Measurements from ENCODE around the gene TOP3A.
"Not testable (repeated sequence)": the region's sequence is repeated elsewhere in the genome, so short reads cannot be mapped to it uniquely, and the experiment has no call there.

The TOP3A gene
- total RNA-seq, result 60.1 to 65.4 reads per million in 2 donors

- DNase-seq, result peak; percentile 91
Measured at GRCh38 chr17:18314731-18315561, at the start of gene TOP3A, which contains the start of gene SMCR8. Gene TOP3A, minus strand, starts transcription at chr17:18314994. Its CDS starts 216 bp downstream, at chr17:18314778. Gene SMCR8, plus strand, starts transcription at chr17:18315293. Its CDS starts 497 bp downstream, at chr17:18315790.

- DNase-seq, result no peak
Measured at GRCh38 chr17:18364166-18364565, 49.4 kb upstream of the TOP3A start.

GRCh38 chr17:18363101-18364049, 48.6 kb upstream of the TOP3A start, which contains the start of gene SHMT1:
Gene SHMT1, minus strand, starts transcription at chr17:18363550. Its CDS starts 7,569 bp downstream, at chr17:18355981.
- peak; percentile 90 for DNase-seq

GRCh38 chr17:18362698-18363100, 47.9 kb upstream of the TOP3A start:
- no peak for DNase-seq

GRCh38 chr17:18361837-18362697, 47.3 kb upstream of the TOP3A start:
- DNase-seq, result no peak

- DNase-seq, result no peak
Measured at GRCh38 chr17:18360518-18360917, 45.7 kb upstream of the TOP3A start.

GRCh38 chr17:18356624-18357023, 41.8 kb upstream of the TOP3A start:
- DNase-seq, result no peak

GRCh38 chr17:18353541-18353940, 38.7 kb upstream of the TOP3A start:
- no peak for DNase-seq

- DNase-seq, result no peak
Measured at GRCh38 chr17:18344021-18344420, 29.2 kb upstream of the TOP3A start.

- no peak for DNase-seq
Measured at GRCh38 chr17:18339933-18340332, 25.1 kb upstream of the TOP3A start.

GRCh38 chr17:18338158-18338557, 23.4 kb upstream of the TOP3A start:
- DNase-seq, result not testable (repeated sequence)

GRCh38 chr17:18332909-18333489, 18.2 kb upstream of the TOP3A start:
- DNase-seq, result no peak

GRCh38 chr17:18331879-18332278, 17.1 kb upstream of the TOP3A start:
- DNase-seq, result no peak

GRCh38 chr17:18328643-18329204, 13.9 kb upstream of the TOP3A start:
- DNase-seq, result no peak

GRCh38 chr17:18327556-18327955, 12.8 kb upstream of the TOP3A start:
- no peak for DNase-seq

GRCh38 chr17:18327093-18327492, 12.3 kb upstream of the TOP3A start:
- no peak for DNase-seq

- no peak for DNase-seq
Measured at GRCh38 chr17:18326572-18326971, 11.8 kb upstream of the TOP3A start.

GRCh38 chr17:18326039-18326438, 11.2 kb upstream of the TOP3A start:
- DNase-seq, result no peak

GRCh38 chr17:18324140-18325050, 9.6 kb upstream of the TOP3A start:
- DNase-seq, result no peak

GRCh38 chr17:18323507-18324139, 8.8 kb upstream of the TOP3A start:
- DNase-seq, result no peak
